Measurements from ENCODE around the gene KRT23.

Gene KRT23

GRCh38 chr17:40936437-40936971 is 942 bp downstream of the KRT23 start:
- no peak for TF ChIP-seq CTCF (IDR thresholded peaks at IDR 0.05; ENCODE audit: borderline replicate concordance, control extremely low read depth, extremely low read depth, insufficient read depth, missing control alignments)
- no peak for DNase-seq (ENCODE audit: low spot score)
- in situ Hi-C loops (cut with MboI; ENCODE audit: low sequenced_read_pairs, unreplicated experiment) = no loop called here

GRCh38 chr17:40935624-40936023 is 1.8 kb downstream of the KRT23 start:
- in situ Hi-C loops (cut with MboI; ENCODE audit: low sequenced_read_pairs, unreplicated experiment) = no loop called here
- no peak for DNase-seq (ENCODE audit: low spot score)
- TF ChIP-seq CTCF (IDR thresholded peaks at IDR 0.05; ENCODE audit: borderline replicate concordance, control extremely low read depth, extremely low read depth, insufficient read depth, missing control alignments) = no peak

GRCh38 chr17:40932608-40933007 is 4.8 kb downstream of the KRT23 start:
- TF ChIP-seq CTCF (IDR thresholded peaks at IDR 0.05; ENCODE audit: borderline replicate concordance, control extremely low read depth, extremely low read depth, insufficient read depth, missing control alignments) = no peak
- in situ Hi-C loops (cut with MboI; ENCODE audit: low sequenced_read_pairs, unreplicated experiment) = no loop called here
- DNase-seq (ENCODE audit: low spot score) = no peak

- no peak for TF ChIP-seq CTCF (IDR thresholded peaks at IDR 0.05; ENCODE audit: borderline replicate concordance, control extremely low read depth, extremely low read depth, insufficient read depth, missing control alignments)
- no peak for DNase-seq (ENCODE audit: low spot score)
- in situ Hi-C loops (cut with MboI; ENCODE audit: low sequenced_read_pairs, unreplicated experiment) = no loop called here
These were observed 6.1 kb downstream of the KRT23 start for GRCh38 chr17:40931311-40931710.

- in situ Hi-C loops (cut with MboI; ENCODE audit: low sequenced_read_pairs, unreplicated experiment) = no loop called here
- DNase-seq (ENCODE audit: low spot score) = no peak
- no peak for TF ChIP-seq CTCF (IDR thresholded peaks at IDR 0.05; ENCODE audit: borderline replicate concordance, control extremely low read depth, extremely low read depth, insufficient read depth, missing control alignments)
These were observed 11.1 kb downstream of the KRT23 start for GRCh38 chr17:40926341-40926740.

- no peak for TF ChIP-seq CTCF (IDR thresholded peaks at IDR 0.05; ENCODE audit: borderline replicate concordance, control extremely low read depth, extremely low read depth, insufficient read depth, missing control alignments)
- in situ Hi-C loops (cut with MboI; ENCODE audit: low sequenced_read_pairs, unreplicated experiment) = loop anchor here (25.0 kb wide), 2 partner anchors 390 to 740 kb away; partner anchors contain the start of genes KRTAP16-1, KRTAP17-1 and KRTAP29-1
- DNase-seq (ENCODE audit: low spot score) = no peak
These were observed 15.2 kb downstream of the KRT23 start for GRCh38 chr17:40922239-40922638.

Measured in GM13976 (cell line).